Neural progenitor cell (in vitro differentiated cells): ENCODE results near the gene DLG2. TPM values are rescaled to one million over a fixed set of nuclear protein-coding genes. Genes with fewer than 3 reads are reported as not detected.
A peak's percentile ranks its signal among the peaks of the same experiment; 100 is the strongest.

Experiments used
- DNase-seq: peaks from one replicate; pipeline ENCODE4 v3.0.0-alpha.2; 2016; ENCODE audit warnings: low spot score
- H2AFZ ChIP-seq: fragments of 200-600 bp; sonication (generic); replicated peaks from 2 replicates; pipeline ENCODE4 v1.6.1; 2016; ENCODE audit warnings: antibody characterized with exemption
- H3F3A ChIP-seq: fragments of 200-600 bp; sonication (generic); 2 replicates; pipeline ENCODE4 v1.6.1; 2016; ENCODE audit warnings: antibody characterized with exemption, low read depth
- H3K27ac ChIP-seq: fragments of 200-600 bp; sonication (generic); 2 replicates; pipeline ENCODE4 v1.5.1; 2016; ENCODE audit warnings: mild to moderate bottlenecking
- H3K27me3 ChIP-seq: fragments of 200-600 bp; sonication (generic); 2 replicates; pipeline ENCODE4 v1.6.1; 2016; ENCODE audit warnings: mild to moderate bottlenecking, moderate library complexity
- H3K36me3 ChIP-seq: fragments of 200-600 bp; sonication (generic); 2 replicates; pipeline ENCODE4 v1.5.1; 2016
- H3K4me1 ChIP-seq: fragments of 200-600 bp; sonication (generic); 2 replicates; pipeline ENCODE4 v1.6.1; 2016; ENCODE audit warnings: mixed run types
- H3K4me2 ChIP-seq: fragments of 200-600 bp; sonication (generic); 2 replicates; pipeline ENCODE4 v1.6.1; 2016
- H3K4me3 ChIP-seq: fragments of 200-600 bp; sonication (generic); 2 replicates; pipeline ENCODE4 v1.5.1; 2016
- H3K79me2 ChIP-seq: fragments of 200-600 bp; sonication (generic); 2 replicates; pipeline ENCODE4 v1.6.1; 2016; ENCODE audit warnings: low read depth
- H3K9ac ChIP-seq: fragments of 200-600 bp; sonication (generic); 2 replicates; pipeline ENCODE4 v1.6.1; 2016
- H3K9me3 ChIP-seq: fragments of 200-600 bp; sonication (generic); 2 replicates; pipeline ENCODE4 v1.5.1; 2016; ENCODE audit warnings: low read depth
- H4K20me1 ChIP-seq: fragments of 200-600 bp; sonication (generic); 2 replicates; pipeline ENCODE4 v1.6.1; 2016; ENCODE audit warnings: low read depth
- H3K27ac Mint-ChIP-seq: 3 replicates; pipeline ENCODE4 v1.8.0; 2021; ENCODE audit warnings: mixed read lengths
- H3K27me3 Mint-ChIP-seq: 2 replicates; pipeline ENCODE4 v1.8.0; 2022; ENCODE audit warnings: low read depth, mild to moderate bottlenecking, inconsistent platforms, moderate library complexity, mixed read lengths; ENCODE audit not compliant: insufficient read depth
- H3K36me3 Mint-ChIP-seq: 3 replicates; pipeline ENCODE4 v1.8.0; 2021; ENCODE audit warnings: mixed read lengths
- H3K4me1 Mint-ChIP-seq: 3 replicates; pipeline ENCODE4 v1.8.0; 2021; ENCODE audit warnings: mixed read lengths
- H3K4me3 Mint-ChIP-seq: 3 replicates; pipeline ENCODE4 v1.8.0; 2021; ENCODE audit warnings: mild to moderate bottlenecking, moderate library complexity, mixed read lengths
- H3K9me3 Mint-ChIP-seq: 3 replicates; pipeline ENCODE4 v1.8.0; 2020; ENCODE audit warnings: mixed read lengths
- EZH2 ChIP-seq: fragments of 200-600 bp; sonication (generic); IDR thresholded peaks from 2 replicates; pipeline ENCODE4 v1.6.1; 2017; ENCODE audit warnings: antibody characterized with exemption, mild to moderate bottlenecking, moderate library complexity
- EZH2phosphoT487 ChIP-seq: fragments of 200-600 bp; sonication (generic); IDR thresholded peaks from 2 replicates; pipeline ENCODE4 v1.6.1; 2017; ENCODE audit warnings: antibody characterized with exemption
- total RNA-seq: library from RNA; depleted of rRNA; stranded (reverse); fragments of >200 nt; gene quantifications from 2 replicates; pipeline ENCODE4 v1.2.3, GENCODE V29; 2015; ENCODE audit warnings: low replicate concordance
- TF ChIP-seq, protein P1 (sequence below): fragments of 200-600 bp; sonication (generic); IDR thresholded peaks from 2 replicates; pipeline ENCODE4 v1.5.1; 2017; ENCODE audit warnings: antibody characterized with exemption, mild to moderate bottlenecking

DLG2 gene
- total RNA-seq, 1 donor from 2014 or later = 7.5 TPM

DNA sequence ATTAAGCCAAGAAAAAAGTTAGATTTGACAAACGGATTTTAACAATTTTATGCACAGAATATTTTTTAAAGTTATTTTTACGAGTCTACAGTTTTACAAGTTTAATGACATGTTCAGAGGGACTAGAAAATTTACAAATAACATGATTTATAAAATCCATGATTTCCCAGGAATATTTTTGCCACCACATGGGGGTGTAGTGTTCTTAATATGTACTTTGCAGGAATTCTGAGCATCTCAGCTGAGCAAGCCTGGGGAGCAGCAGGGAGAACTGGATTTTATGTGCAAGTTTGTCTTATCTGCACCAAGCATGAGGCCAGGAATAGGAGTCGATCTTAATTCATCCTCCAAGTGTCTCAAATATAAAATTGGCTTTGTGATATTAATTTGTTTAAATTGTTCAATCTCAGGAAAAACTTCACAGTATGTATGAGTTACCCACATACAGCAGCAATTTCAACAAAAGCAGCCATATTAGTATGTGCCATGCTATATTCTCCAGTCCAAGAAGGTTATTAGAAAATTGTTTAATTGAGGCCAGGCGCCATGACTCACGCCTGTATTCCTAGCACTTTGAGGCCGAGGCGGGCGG, 826.3 kb downstream of the DLG2 start:
- H3K36me3 Mint-ChIP-seq = no peaks in the 10 kb centered on the region
- H3K27ac ChIP-seq = no peak overlapping the region
- H3K9me3 ChIP-seq = peaks cover 4% of the 10 kb centered on the region
- H3F3A ChIP-seq = no peaks in the 10 kb centered on the region
- H3K4me2 ChIP-seq = no peak overlapping the region
- H3K9me3 Mint-ChIP-seq = peaks cover 14% of the 10 kb centered on the region
- no peak for TF ChIP-seq EZH2
- TF ChIP-seq, protein P1, sequence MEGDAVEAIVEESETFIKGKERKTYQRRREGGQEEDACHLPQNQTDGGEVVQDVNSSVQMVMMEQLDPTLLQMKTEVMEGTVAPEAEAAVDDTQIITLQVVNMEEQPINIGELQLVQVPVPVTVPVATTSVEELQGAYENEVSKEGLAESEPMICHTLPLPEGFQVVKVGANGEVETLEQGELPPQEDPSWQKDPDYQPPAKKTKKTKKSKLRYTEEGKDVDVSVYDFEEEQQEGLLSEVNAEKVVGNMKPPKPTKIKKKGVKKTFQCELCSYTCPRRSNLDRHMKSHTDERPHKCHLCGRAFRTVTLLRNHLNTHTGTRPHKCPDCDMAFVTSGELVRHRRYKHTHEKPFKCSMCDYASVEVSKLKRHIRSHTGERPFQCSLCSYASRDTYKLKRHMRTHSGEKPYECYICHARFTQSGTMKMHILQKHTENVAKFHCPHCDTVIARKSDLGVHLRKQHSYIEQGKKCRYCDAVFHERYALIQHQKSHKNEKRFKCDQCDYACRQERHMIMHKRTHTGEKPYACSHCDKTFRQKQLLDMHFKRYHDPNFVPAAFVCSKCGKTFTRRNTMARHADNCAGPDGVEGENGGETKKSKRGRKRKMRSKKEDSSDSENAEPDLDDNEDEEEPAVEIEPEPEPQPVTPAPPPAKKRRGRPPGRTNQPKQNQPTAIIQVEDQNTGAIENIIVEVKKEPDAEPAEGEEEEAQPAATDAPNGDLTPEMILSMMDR = peak; percentile 58
- H3K4me3 ChIP-seq = no peak overlapping the region
- H3K4me3 Mint-ChIP-seq = no peak overlapping the region
- H3K79me2 ChIP-seq = no peaks in the 10 kb centered on the region
- H2AFZ ChIP-seq = no peak overlapping the region
- H4K20me1 ChIP-seq = no peaks in the 10 kb centered on the region
- H3K27me3 Mint-ChIP-seq = no peaks in the 10 kb centered on the region
- H3K27me3 ChIP-seq = no peaks in the 10 kb centered on the region
- H3K36me3 ChIP-seq = no peaks in the 10 kb centered on the region
- H3K27ac Mint-ChIP-seq = no peak overlapping the region
- no peak overlapping the region for H3K9ac ChIP-seq
- peaks cover 4% of the 10 kb centered on the region for H3K4me1 Mint-ChIP-seq
- DNase-seq = peak; percentile 51
- no peaks in the 10 kb centered on the region for H3K4me1 ChIP-seq

DNA sequence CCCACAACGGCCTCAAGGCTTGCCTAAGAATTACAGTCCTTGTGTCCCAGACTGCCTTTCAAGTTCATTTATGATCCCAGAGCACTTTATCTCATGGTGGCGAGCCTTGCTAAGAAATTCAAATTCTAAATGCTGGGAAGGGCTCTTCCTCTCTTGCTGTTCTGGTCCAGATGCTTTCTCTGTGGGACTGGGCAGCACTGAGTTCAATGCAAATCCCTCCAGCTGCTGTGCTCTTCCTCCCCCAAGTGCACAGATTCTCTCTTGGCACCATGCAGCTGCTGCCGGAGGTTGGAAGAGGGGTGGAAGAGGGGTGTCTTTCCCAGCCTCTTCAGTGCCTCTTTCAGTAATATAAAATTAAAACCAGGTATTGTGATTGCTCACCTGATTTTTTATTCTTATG, 828.0 kb downstream of the DLG2 start:
- no peaks in the 10 kb centered on the region for H3K27me3 Mint-ChIP-seq
- H3K9me3 Mint-ChIP-seq = peaks cover 5% of the 10 kb centered on the region
- Histone ChIP-seq H3K9me3 (no peaks in the 10 kb centered on the region), H3K27me3 (no peaks in the 10 kb centered on the region), H3K4me1 (no peaks in the 10 kb centered on the region), H4K20me1 (no peaks in the 10 kb centered on the region), H3K36me3 (no peaks in the 10 kb centered on the region), H3K79me2 (no peaks in the 10 kb centered on the region), H3K27ac (no peak overlapping the region), H3K4me3 (no peak overlapping the region), H3K4me2 (no peak overlapping the region), H3F3A (no peaks in the 10 kb centered on the region), H2AFZ (no peak overlapping the region), H3K9ac (no peak overlapping the region)
- H3K4me3 Mint-ChIP-seq = no peak overlapping the region
- no peak overlapping the region for H3K27ac Mint-ChIP-seq
- H3K36me3 Mint-ChIP-seq = no peaks in the 10 kb centered on the region
- H3K4me1 Mint-ChIP-seq = peaks cover 4% of the 10 kb centered on the region
- TF ChIP-seq EZH2phosphoT487 (no peak), EZH2 (no peak)
- no peak for DNase-seq

DNA sequence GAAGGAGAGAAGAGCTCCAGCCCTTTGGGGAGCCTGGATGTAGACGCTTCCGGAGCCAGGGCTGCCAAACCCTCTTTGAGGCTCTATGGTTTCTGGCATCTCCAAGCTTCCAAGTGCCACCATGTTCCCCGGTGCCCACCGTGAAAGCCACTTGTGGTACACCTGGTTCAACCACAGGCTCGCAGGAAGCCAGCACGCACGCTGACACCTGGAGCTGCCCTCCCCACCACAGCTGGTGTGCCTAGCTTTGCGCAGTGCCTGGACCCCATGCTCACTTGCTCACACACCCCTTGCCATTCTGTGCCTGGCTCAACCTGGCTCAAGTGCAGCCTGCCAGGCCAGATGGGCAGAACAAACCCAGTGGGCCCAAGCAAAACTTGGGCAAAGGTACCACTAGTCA, 831.4 kb downstream of the DLG2 start:
- H3K4me3 ChIP-seq = no peak overlapping the region
- H2AFZ ChIP-seq = no peak overlapping the region
- H3K9me3 ChIP-seq = no peaks in the 10 kb centered on the region
- no peak overlapping the region for H3K27ac ChIP-seq
- Mint-ChIP-seq H3K36me3 (no peaks in the 10 kb centered on the region), H3K27me3 (no peaks in the 10 kb centered on the region), H3K4me3 (no peak overlapping the region), H3K4me1 (peaks cover under 1% of the 10 kb centered on the region), H3K9me3 (peaks cover 5% of the 10 kb centered on the region), H3K27ac (no peak overlapping the region)
- no peak for DNase-seq
- H3K9ac ChIP-seq = no peak overlapping the region
- H3K27me3 ChIP-seq = no peaks in the 10 kb centered on the region
- no peaks in the 10 kb centered on the region for H3K79me2 ChIP-seq
- TF ChIP-seq EZH2phosphoT487 = no peak
- no peak for TF ChIP-seq EZH2
- TF ChIP-seq, protein P1 = no peak
- no peaks in the 10 kb centered on the region for H3K4me1 ChIP-seq
- no peak overlapping the region for H3K4me2 ChIP-seq
- no peaks in the 10 kb centered on the region for H4K20me1 ChIP-seq
- H3K36me3 ChIP-seq = no peaks in the 10 kb centered on the region
- H3F3A ChIP-seq = no peaks in the 10 kb centered on the region

GRCh38 chr11:84794663-84795443, 832.3 kb downstream of the DLG2 start:
- TF ChIP-seq, protein P1 = no peak
- TF ChIP-seq EZH2phosphoT487 (no peak), EZH2 (no peak)
- no peak for DNase-seq

More at GRCh38 chr11:84794663-84795443, 832.3 kb downstream of the DLG2 start:
- no peak overlapping the region for H3K4me3 ChIP-seq
- no peaks in the 10 kb centered on the region for H3K9me3 ChIP-seq
- H3K79me2 ChIP-seq = no peaks in the 10 kb centered on the region
- no peak overlapping the region for H2AFZ ChIP-seq
- no peaks in the 10 kb centered on the region for H3F3A ChIP-seq
- Mint-ChIP-seq H3K4me1 (no peaks in the 10 kb centered on the region), H3K4me3 (no peak overlapping the region), H3K27ac (no peak overlapping the region), H3K27me3 (no peaks in the 10 kb centered on the region), H3K9me3 (peaks cover 5% of the 10 kb centered on the region), H3K36me3 (no peaks in the 10 kb centered on the region)
- no peak overlapping the region for H3K9ac ChIP-seq
- H3K27me3 ChIP-seq = no peaks in the 10 kb centered on the region
- no peak overlapping the region for H3K4me2 ChIP-seq
- H3K27ac ChIP-seq = no peak overlapping the region
- no peaks in the 10 kb centered on the region for H3K4me1 ChIP-seq
- H3K36me3 ChIP-seq = no peaks in the 10 kb centered on the region
- H4K20me1 ChIP-seq = no peaks in the 10 kb centered on the region
